ENCODE measurements around the gene ZNF462.

Gene ZNF462

GRCh38 chr9:106879439-106879882, 16.5 kb downstream of the ZNF462 start:
- no peak for DNase-seq
- peaks cover 0 to 4% (median 0%) of the 10 kb centered on the region in 5 experiments for H3K27me3 ChIP-seq (replicated peaks in 2 of 5; ENCODE audit: control insufficient read depth in 4 of 5, insufficient read depth in 5 of 5, low read length in 4 of 5)
- H3K36me3 ChIP-seq (ENCODE audit: control insufficient read depth in 4 of 4, insufficient read depth in 4 of 4, low read length in 3 of 4), result no peaks in the 10 kb centered on the region
- no peak overlapping the region for H3K4me3 ChIP-seq (ENCODE audit: control insufficient read depth in 1 of 7, extremely low read depth in 1 of 7, insufficient read depth in 4 of 7, low read depth in 2 of 7, low read length in 6 of 7)
- H3K9me3 ChIP-seq (ENCODE audit: control extremely low read depth in 1 of 5, control insufficient read depth in 4 of 5, insufficient read depth in 2 of 5, low read depth in 1 of 5, low read length in 4 of 5), result no peaks in the 10 kb centered on the region
- H3K4me1 ChIP-seq (ENCODE audit: control extremely low read depth in 1 of 4, control insufficient read depth in 4 of 4, insufficient read depth in 4 of 4, low read length in 3 of 4), result peaks cover 0 to 10% (median 1%) of the 10 kb centered on the region in 4 experiments
- WGBS (ENCODE audit: insufficient coverage), result 94% methylated on average over 2 of the region's 3 CpGs
- ChIA-PET POLR2A (no interaction called here), CTCF (interaction anchor here (1.1 kb wide), 1 partner anchor 10 kb away, joined by 3 read pairs; no protein-coding TSS in a partner anchor)
- no peak overlapping the region for H3K27ac ChIP-seq (ENCODE audit: insufficient read depth in 1 of 2, low read depth in 1 of 2, low read length in 2 of 2, poor library complexity in 1 of 2, severe bottlenecking in 2 of 2)

GRCh38 chr9:106880081-106880480, 17.1 kb downstream of the ZNF462 start:
- H3K27ac ChIP-seq (ENCODE audit: insufficient read depth in 1 of 2, low read depth in 1 of 2, low read length in 2 of 2, poor library complexity in 1 of 2, severe bottlenecking in 2 of 2), result no peak overlapping the region
- no peaks in the 10 kb centered on the region for H3K9me3 ChIP-seq (ENCODE audit: control extremely low read depth in 1 of 5, control insufficient read depth in 4 of 5, insufficient read depth in 2 of 5, low read depth in 1 of 5, low read length in 4 of 5)
- peaks cover 0 to 10% (median 1%) of the 10 kb centered on the region in 4 experiments for H3K4me1 ChIP-seq (ENCODE audit: control extremely low read depth in 1 of 4, control insufficient read depth in 4 of 4, insufficient read depth in 4 of 4, low read length in 3 of 4)
- no peak overlapping the region for H3K4me3 ChIP-seq (ENCODE audit: control insufficient read depth in 1 of 7, extremely low read depth in 1 of 7, insufficient read depth in 4 of 7, low read depth in 2 of 7, low read length in 6 of 7)
- ChIA-PET CTCF (interaction anchor here (1.1 kb wide), 1 partner anchor 9 kb away, joined by 3 read pairs; no protein-coding TSS in a partner anchor), POLR2A (no interaction called here)
- DNase-seq, result no peak
- H3K36me3 ChIP-seq (ENCODE audit: control insufficient read depth in 4 of 4, insufficient read depth in 4 of 4, low read length in 3 of 4), result no peaks in the 10 kb centered on the region
- 100% methylated on average over 4 of the region's 5 CpGs for WGBS (ENCODE audit: insufficient coverage)
- peaks cover 0 to 4% (median 0%) of the 10 kb centered on the region in 5 experiments for H3K27me3 ChIP-seq (replicated peaks in 2 of 5; ENCODE audit: control insufficient read depth in 4 of 5, insufficient read depth in 5 of 5, low read length in 4 of 5)

- no peaks in the 10 kb centered on the region for H3K9me3 ChIP-seq (ENCODE audit: control extremely low read depth in 1 of 5, control insufficient read depth in 4 of 5, insufficient read depth in 2 of 5, low read depth in 1 of 5, low read length in 4 of 5)
- H3K27ac ChIP-seq (ENCODE audit: insufficient read depth in 1 of 2, low read depth in 1 of 2, low read length in 2 of 2, poor library complexity in 1 of 2, severe bottlenecking in 2 of 2), result no peak overlapping the region
- ChIA-PET POLR2A (no interaction called here), CTCF (no interaction called here)
- no peak overlapping the region for H3K4me3 ChIP-seq (ENCODE audit: control insufficient read depth in 1 of 7, extremely low read depth in 1 of 7, insufficient read depth in 4 of 7, low read depth in 2 of 7, low read length in 6 of 7)
- H3K36me3 ChIP-seq (ENCODE audit: control insufficient read depth in 4 of 4, insufficient read depth in 4 of 4, low read length in 3 of 4), result no peaks in the 10 kb centered on the region
- peaks cover 0 to 10% (median 1%) of the 10 kb centered on the region in 4 experiments for H3K4me1 ChIP-seq (ENCODE audit: control extremely low read depth in 1 of 4, control insufficient read depth in 4 of 4, insufficient read depth in 4 of 4, low read length in 3 of 4)
- 98% methylated on average over 4 of the region's 6 CpGs for WGBS (ENCODE audit: insufficient coverage)
- DNase-seq, result no peak
- H3K27me3 ChIP-seq (replicated peaks in 2 of 5; ENCODE audit: control insufficient read depth in 4 of 5, insufficient read depth in 5 of 5, low read length in 4 of 5), result peaks cover 0 to 9% (median 0%) of the 10 kb centered on the region in 5 experiments
These were observed 17.9 kb downstream of the ZNF462 start for GRCh38 chr9:106880863-106881262.

GRCh38 chr9:106883030-106883429, 20.1 kb downstream of the ZNF462 start:
- WGBS (ENCODE audit: insufficient coverage), result 91% methylated on average over 4 of the region's 4 CpGs
- H3K4me3 ChIP-seq (ENCODE audit: control insufficient read depth in 1 of 7, extremely low read depth in 1 of 7, insufficient read depth in 4 of 7, low read depth in 2 of 7, low read length in 6 of 7), result no peak overlapping the region
- DNase-seq, result no peak
- H3K27ac ChIP-seq (ENCODE audit: insufficient read depth in 1 of 2, low read depth in 1 of 2, low read length in 2 of 2, poor library complexity in 1 of 2, severe bottlenecking in 2 of 2), result no peak overlapping the region
- peaks cover 0 to 10% (median 1%) of the 10 kb centered on the region in 4 experiments for H3K4me1 ChIP-seq (ENCODE audit: control extremely low read depth in 1 of 4, control insufficient read depth in 4 of 4, insufficient read depth in 4 of 4, low read length in 3 of 4)
- POLR2A ChIA-PET, result no interaction called here
- H3K27me3 ChIP-seq (replicated peaks in 2 of 5; ENCODE audit: control insufficient read depth in 4 of 5, insufficient read depth in 5 of 5, low read length in 4 of 5), result peaks cover 0 to 12% (median 0%) of the 10 kb centered on the region in 5 experiments
- no peaks in the 10 kb centered on the region for H3K36me3 ChIP-seq (ENCODE audit: control insufficient read depth in 4 of 4, insufficient read depth in 4 of 4, low read length in 3 of 4)
- H3K9me3 ChIP-seq (ENCODE audit: control extremely low read depth in 1 of 5, control insufficient read depth in 4 of 5, insufficient read depth in 2 of 5, low read depth in 1 of 5, low read length in 4 of 5), result no peaks in the 10 kb centered on the region
- CTCF ChIA-PET, result no interaction called here

GRCh38 chr9:106883626-106884190, 20.7 kb downstream of the ZNF462 start:
- Histone ChIP-seq H3K27ac (ENCODE audit: insufficient read depth in 1 of 2, low read depth in 1 of 2, low read length in 2 of 2, poor library complexity in 1 of 2, severe bottlenecking in 2 of 2) (no peak overlapping the region), H3K27me3 (replicated peaks in 2 of 5; ENCODE audit: control insufficient read depth in 4 of 5, insufficient read depth in 5 of 5, low read length in 4 of 5) (peaks cover 0 to 12% (median 0%) of the 10 kb centered on the region in 5 experiments), H3K9me3 (ENCODE audit: control extremely low read depth in 1 of 5, control insufficient read depth in 4 of 5, insufficient read depth in 2 of 5, low read depth in 1 of 5, low read length in 4 of 5) (no peaks in the 10 kb centered on the region), H3K4me1 (ENCODE audit: control extremely low read depth in 1 of 4, control insufficient read depth in 4 of 4, insufficient read depth in 4 of 4, low read length in 3 of 4) (peaks cover 0 to 7% (median 1%) of the 10 kb centered on the region in 4 experiments), H3K4me3 (ENCODE audit: control insufficient read depth in 1 of 7, extremely low read depth in 1 of 7, insufficient read depth in 4 of 7, low read depth in 2 of 7, low read length in 6 of 7) (no peak overlapping the region), H3K36me3 (ENCODE audit: control insufficient read depth in 4 of 4, insufficient read depth in 4 of 4, low read length in 3 of 4) (no peaks in the 10 kb centered on the region)
- ChIA-PET POLR2A (no interaction called here), CTCF (no interaction called here)
- DNase-seq, result peak in 2 of 3 donors; percentile 44 to 53
- 100% methylated on average over 1 of the region's 2 CpGs for WGBS (ENCODE audit: insufficient coverage)

GRCh38 chr9:106885451-106885850, 22.5 kb downstream of the ZNF462 start:
- CTCF ChIA-PET, result no interaction called here

GRCh38 chr9:106886111-106887046, 23.4 kb downstream of the ZNF462 start:
- CTCF ChIA-PET, result no interaction called here
- no peak for DNase-seq
- Histone ChIP-seq H3K4me3 (ENCODE audit: control insufficient read depth in 1 of 7, extremely low read depth in 1 of 7, insufficient read depth in 4 of 7, low read depth in 2 of 7, low read length in 6 of 7) (no peak overlapping the region), H3K27ac (ENCODE audit: insufficient read depth in 1 of 2, low read depth in 1 of 2, low read length in 2 of 2, poor library complexity in 1 of 2, severe bottlenecking in 2 of 2) (no peak overlapping the region), H3K27me3 (replicated peaks in 2 of 5; ENCODE audit: control insufficient read depth in 4 of 5, insufficient read depth in 5 of 5, low read length in 4 of 5) (peaks cover 0 to 10% (median 0%) of the 10 kb centered on the region in 5 experiments), H3K9me3 (ENCODE audit: control extremely low read depth in 1 of 5, control insufficient read depth in 4 of 5, insufficient read depth in 2 of 5, low read depth in 1 of 5, low read length in 4 of 5) (no peaks in the 10 kb centered on the region), H3K4me1 (ENCODE audit: control extremely low read depth in 1 of 4, control insufficient read depth in 4 of 4, insufficient read depth in 4 of 4, low read length in 3 of 4) (peaks cover 0 to 3% (median 0%) of the 10 kb centered on the region in 4 experiments), H3K36me3 (ENCODE audit: control insufficient read depth in 4 of 4, insufficient read depth in 4 of 4, low read length in 3 of 4) (no peaks in the 10 kb centered on the region)
- 94% methylated on average over 3 of the region's 6 CpGs for WGBS (ENCODE audit: insufficient coverage)
- POLR2A ChIA-PET, result no interaction called here

More at GRCh38 chr9:106885451-106885850, 22.5 kb downstream of the ZNF462 start:
- no peak for DNase-seq
- H3K4me1 ChIP-seq (ENCODE audit: control extremely low read depth in 1 of 4, control insufficient read depth in 4 of 4, insufficient read depth in 4 of 4, low read length in 3 of 4), result peaks cover 0 to 3% (median 0%) of the 10 kb centered on the region in 4 experiments
- WGBS (ENCODE audit: insufficient coverage), result 100% methylated on average over 1 of the region's 2 CpGs
- no peaks in the 10 kb centered on the region for H3K36me3 ChIP-seq (ENCODE audit: control insufficient read depth in 4 of 4, insufficient read depth in 4 of 4, low read length in 3 of 4)
- POLR2A ChIA-PET, result no interaction called here
- H3K27me3 ChIP-seq (replicated peaks in 2 of 5; ENCODE audit: control insufficient read depth in 4 of 5, insufficient read depth in 5 of 5, low read length in 4 of 5), result peaks cover 0 to 10% (median 0%) of the 10 kb centered on the region in 5 experiments
- H3K9me3 ChIP-seq (ENCODE audit: control extremely low read depth in 1 of 5, control insufficient read depth in 4 of 5, insufficient read depth in 2 of 5, low read depth in 1 of 5, low read length in 4 of 5), result no peaks in the 10 kb centered on the region
- no peak overlapping the region for H3K4me3 ChIP-seq (ENCODE audit: control insufficient read depth in 1 of 7, extremely low read depth in 1 of 7, insufficient read depth in 4 of 7, low read depth in 2 of 7, low read length in 6 of 7)
- H3K27ac ChIP-seq (ENCODE audit: insufficient read depth in 1 of 2, low read depth in 1 of 2, low read length in 2 of 2, poor library complexity in 1 of 2, severe bottlenecking in 2 of 2), result no peak overlapping the region

Measured in common myeloid progenitor, CD34-positive (primary cell).